K562 (cell line): ENCODE results near the gene MAN2A1. TPM values are rescaled to one million over a fixed set of nuclear protein-coding genes. Genes with fewer than 3 reads are reported as not detected.

Source experiments
- CHD1 ChIP-seq: fragments of 200-600 bp; sonication (generic); IDR thresholded peaks from one replicate; pipeline ENCODE4 v1.6.1; 2012; ENCODE audit warnings: mild to moderate bottlenecking, moderate library complexity, low read length, inconsistent platforms
- EGR1 ChIP-seq: fragments of 450-650 bp; conservative IDR thresholded peaks from 2 replicates; pipeline ENCODE4 v1.6.1; 2017; ENCODE audit warnings: mild to moderate bottlenecking
- FOXK1 ChIP-seq: sonication (generic); formaldehyde crosslinking; IDR thresholded peaks from 2 replicates; pipeline ENCODE4 v1.8.0; 2022; ENCODE audit warnings: missing genetic modification reagents, mild to moderate bottlenecking, borderline replicate concordance
- FOXM1 ChIP-seq, 2 experiments: fragments of 450-650 bp in 1 of 2; sonication (generic) in 1 of 2; formaldehyde crosslinking in 1 of 2; IDR thresholded peaks; 2 replicates each; pipeline versions ENCODE4 v1.6.1 to v1.9.0; 2017 to 2022; ENCODE audit warnings: low read depth in 2 of 2, mild to moderate bottlenecking in 2 of 2, missing genetic modification reagents in 1 of 2, moderate library complexity in 1 of 2
- HLTF ChIP-seq: fragments of 450-650 bp; IDR thresholded peaks from 2 replicates; pipeline ENCODE4 v1.6.1; 2016
- IRF9 ChIP-seq: fragments of 450-650 bp; IDR thresholded peaks from 2 replicates; pipeline ENCODE4 v1.6.1; 2016; ENCODE audit warnings: missing biosample characterization, missing genetic modification characterization
- LEF1 ChIP-seq: fragments of 450-650 bp; IDR thresholded peaks from 2 replicates; pipeline ENCODE4 v1.6.1; 2016; ENCODE audit warnings: mild to moderate bottlenecking
- MTA3 ChIP-seq: fragments of 450-650 bp; formaldehyde crosslinking; IDR thresholded peaks from 2 replicates; pipeline ENCODE4 v1.6.1; 2017; ENCODE audit warnings: mild to moderate bottlenecking, borderline replicate concordance
- SOX6 ChIP-seq: fragments of 450-650 bp; IDR thresholded peaks from 2 replicates; pipeline ENCODE4 v1.6.1; 2014; ENCODE audit warnings: mild to moderate bottlenecking
- TAL1 ChIP-seq: fragments of 450-650 bp; IDR thresholded peaks from 2 replicates; pipeline ENCODE4 v1.6.1; 2016; ENCODE audit warnings: mild to moderate bottlenecking
- TCF7L2 ChIP-seq: fragments of 150-350 bp; IDR thresholded peaks from 2 replicates; pipeline ENCODE4 v1.6.1; 2016; ENCODE audit warnings: low read depth, mild to moderate bottlenecking, low read length, moderate library complexity
- UBTF ChIP-seq, 2 experiments: IDR thresholded peaks; 2 replicates each; pipeline ENCODE4 v1.6.1; 2012; ENCODE audit warnings: improper control_type of control experiment in 2 of 2, low read depth in 2 of 2, low read length in 2 of 2, borderline replicate concordance in 1 of 2
- ZBTB1 ChIP-seq: sonication (generic); formaldehyde crosslinking; IDR thresholded peaks from 2 replicates; pipeline ENCODE4 v1.8.1; 2023; ENCODE audit warnings: missing genetic modification reagents, low read depth, mild to moderate bottlenecking, borderline replicate concordance
- ZHX1 ChIP-seq: fragments of 150-350 bp; conservative IDR thresholded peaks from 2 replicates; pipeline ENCODE4 v1.6.1; 2014; ENCODE audit warnings: low read length
- ZNF146 ChIP-seq: IDR thresholded peaks from one replicate; pipeline ENCODE4 v1.6.1; 2018; ENCODE audit warnings: missing compliant biosample characterization; ENCODE audit not compliant: unreplicated experiment
- ZNF609 ChIP-seq: sonication (generic); formaldehyde crosslinking; IDR thresholded peaks from 2 replicates; pipeline ENCODE4 v1.8.1; 2023; ENCODE audit warnings: missing genetic modification reagents, mild to moderate bottlenecking, borderline replicate concordance
- ZNF77 ChIP-seq: fragments of 250-450 bp; sonication (Bioruptor Pico); IDR thresholded peaks from 2 replicates; pipeline ENCODE4 v1.5.0; 2020
- polyA plus RNA-seq, 8 experiments: library from polyadenylated mRNA; depleted of rRNA in 4 of 8; stranded (reverse) in 5 of 8; unstranded in 3 of 8; fragments of >200 nt; fragmentation: Nextera tagmentation in 2 of 8; fragmentation: Illumina TruSeq in 1 of 8; extraction: Ambion mirVana in 2 of 8; extraction: Trizol in 1 of 8; gene quantifications; 2 replicates each; pipeline versions ENCODE4 v1.2.1 to v1.2.3, GENCODE V29; 2011 to 2014; ENCODE audit warnings: inconsistent platforms in 1 of 8, missing spikeins in 1 of 8
- total RNA-seq, 7 experiments: library from RNA; depleted of rRNA in 6 of 7; stranded (reverse); fragments of >200 nt in 6 of 7; fragmentation: Illumina TruSeq in 2 of 7; extraction: Trizol in 2 of 7; gene quantifications; 2 replicates each; pipeline versions ENCODE4 v1.2.1 to v1.2.3, GENCODE V29; 2011 to 2021; ENCODE audit warnings: low replicate concordance in 1 of 7

The MAN2A1 gene
- total and polyA plus RNA-seq, 9 of the 15 experiments (the other 6 are each of a cell fraction or from before 2014, with no cell fraction given) = 5.2 to 32.0 (median 19.8) TPM

- TF ChIP-seq UBTF (IDR thresholded peaks at IDR 0.05; ENCODE audit: borderline replicate concordance in 1 of 2, low read depth in 2 of 2, low read length in 2 of 2) = peak; percentile 85 to 89; a peak in 2 of 4 replicates
- no peak for TF ChIP-seq MTA3
- TF ChIP-seq TCF7L2 = no peak
- TF ChIP-seq CHD1 = peak; percentile 77
- TF ChIP-seq LEF1 = no peak
- TF ChIP-seq ZBTB1 = peak; percentile 52; the same call in 1 of the 2 replicates
- TF ChIP-seq FOXM1 (IDR thresholded peaks at IDR 0.05; ENCODE audit: low read depth) = no peak
- no peak for TF ChIP-seq FOXM1 (CRISPR knock-in tag; IDR thresholded peaks at IDR 0.05; ENCODE audit: low read depth)
- TF ChIP-seq ZNF609 (CRISPR knock-in tag) = no peak
- no peak for TF ChIP-seq TAL1
- no peak for TF ChIP-seq SOX6
- TF ChIP-seq IRF9 (tag) = no peak
- no peak for TF ChIP-seq EGR1
- 0 out of 2 replicates have a peak, but pooled peaks have one; percentile 8 for TF ChIP-seq FOXK1 (CRISPR knock-in tag)
- no peak for TF ChIP-seq ZNF77 (CRISPR knock-in tag)
- no peak for TF ChIP-seq ZHX1
- TF ChIP-seq HLTF = no peak
- TF ChIP-seq ZNF146 = no peak
Measured at GRCh38 chr5:109690242-109690974, 681 bp downstream of the MAN2A1 start (continued).
